ENCODE data around the gene SEBOX. TPM values are rescaled to one million over a fixed set of nuclear protein-coding genes. Genes with fewer than 3 reads are reported as not detected.
A peak's percentile ranks its signal among the peaks of the same experiment; 100 is the strongest.

Gene SEBOX
- total and polyA plus RNA-seq, 4 donors: not detected

DNA sequence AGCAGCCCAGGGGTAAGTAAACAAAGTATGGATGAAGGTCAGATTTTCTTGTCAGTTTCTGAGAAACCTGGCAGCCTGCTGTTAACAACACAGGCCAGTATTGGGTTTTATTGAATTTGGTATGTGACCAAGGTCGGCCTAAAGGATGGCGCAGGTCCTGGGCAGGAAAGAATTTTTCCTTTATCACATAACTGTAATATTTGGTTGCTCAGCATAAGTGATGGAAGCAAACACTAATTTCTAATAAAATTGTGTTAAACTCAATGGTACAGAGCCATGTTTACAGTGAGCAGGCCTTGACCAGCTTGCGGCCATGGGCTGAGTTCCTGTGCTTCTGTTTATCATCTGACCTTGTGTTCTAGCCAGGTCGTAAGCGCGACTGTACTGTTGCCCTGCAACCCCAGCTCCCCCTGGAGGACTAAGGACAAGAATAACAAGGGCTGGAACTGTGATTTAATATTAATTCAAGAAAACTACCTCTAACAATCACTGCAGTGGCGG lies 18.2 kb downstream of the SEBOX start:
- DNase-seq: no peak
- ATAC-seq (ENCODE audit: low FRiP score): no peak
- intact Hi-C loops (cut with DNase I): no loop called here
- Histone ChIP-seq H3K36me3 (ENCODE audit: control insufficient read depth in 1 of 2, insufficient read depth in 2 of 2, low read length in 1 of 2) (peaks cover 7 to 14% of the 10 kb centered on the region in 2 donors), H3K9me3 (ENCODE audit: control insufficient read depth, low read length) (no peaks in the 10 kb centered on the region), H3K27ac (ENCODE audit: low read depth in 1 of 2, low read length in 2 of 2) (peak overlapping the region; percentile 73 to 91), H3K4me3 (ENCODE audit: low read length in 2 of 2) (no peak overlapping the region), H3K4me1 (ENCODE audit: control insufficient read depth in 1 of 2, insufficient read depth in 2 of 2, low read length in 2 of 2) (peaks cover 3 to 4% of the 10 kb centered on the region in 2 donors), H3K27me3 (ENCODE audit: control insufficient read depth in 1 of 2, insufficient read depth in 2 of 2, low read length in 1 of 2) (no peaks in the 10 kb centered on the region)
- WGBS, 2 donors: 9 to 17% methylated on average over 7 of the region's 7 CpGs

- Histone ChIP-seq H3K27me3 (ENCODE audit: control insufficient read depth in 1 of 2, insufficient read depth in 2 of 2, low read length in 1 of 2) (no peaks in the 10 kb centered on the region), H3K36me3 (ENCODE audit: control insufficient read depth in 1 of 2, insufficient read depth in 2 of 2, low read length in 1 of 2) (peaks cover 7 to 14% of the 10 kb centered on the region in 2 donors), H3K4me1 (ENCODE audit: control insufficient read depth in 1 of 2, insufficient read depth in 2 of 2, low read length in 2 of 2) (peaks cover 3 to 4% of the 10 kb centered on the region in 2 donors), H3K9me3 (ENCODE audit: control insufficient read depth, low read length) (no peaks in the 10 kb centered on the region), H3K27ac (ENCODE audit: low read depth in 1 of 2, low read length in 2 of 2) (peak overlapping the region; percentile 73 to 91), H3K4me3 (ENCODE audit: low read length in 2 of 2) (no peak overlapping the region)
- 7 to 19% methylated on average over 2 of the region's 2 CpGs for WGBS, 2 donors
- no peak for DNase-seq
- intact Hi-C loops (cut with DNase I): no loop called here
- no peak for ATAC-seq (ENCODE audit: low FRiP score)
These were observed 18.8 kb downstream of the SEBOX start for GRCh38 chr17:28346199-28346580.

DNA sequence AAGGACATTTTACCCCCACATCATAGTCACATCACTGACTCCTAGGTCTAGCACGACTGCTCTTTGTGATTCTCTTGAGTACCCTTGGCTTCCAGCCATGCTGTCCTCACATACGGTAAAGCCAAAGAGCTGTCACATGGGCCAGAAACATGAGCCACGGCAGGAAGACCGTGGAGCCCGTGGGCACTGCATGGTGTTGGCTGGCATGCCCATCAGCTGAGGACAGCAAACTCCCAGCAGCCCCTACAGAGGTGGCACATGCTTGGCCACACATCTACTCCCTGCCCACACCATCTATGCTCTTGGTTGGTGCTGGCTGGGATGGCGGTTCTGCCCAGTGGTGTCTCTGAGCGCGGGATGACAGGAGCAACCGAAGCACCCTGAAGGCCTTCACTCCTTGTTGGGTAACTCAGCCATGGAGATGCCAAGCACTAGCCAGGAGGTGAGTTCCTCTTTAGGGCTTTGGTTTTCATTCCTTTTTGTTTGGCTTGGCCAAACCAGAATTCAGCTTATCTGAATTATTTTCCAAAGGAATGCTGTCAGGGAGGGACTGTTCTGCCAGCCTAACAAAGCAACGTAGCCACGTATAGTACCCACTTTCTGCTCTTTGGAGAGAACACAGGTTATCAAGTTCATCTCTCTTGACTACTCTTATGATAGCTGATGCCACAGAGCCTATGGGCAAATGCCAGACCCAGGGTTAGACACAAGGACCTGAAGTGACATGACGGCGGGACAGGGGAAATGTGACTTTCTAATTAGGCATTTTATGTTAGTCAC lies 19.4 kb downstream of the SEBOX start:
- ATAC-seq (ENCODE audit: low FRiP score) (no peak), DNase-seq (no peak)
- no peaks in the 10 kb centered on the region for H3K27me3 ChIP-seq (ENCODE audit: control insufficient read depth in 1 of 2, insufficient read depth in 2 of 2, low read length in 1 of 2)
- peak overlapping the region; percentile 73 to 91 for H3K27ac ChIP-seq (ENCODE audit: low read depth in 1 of 2, low read length in 2 of 2)
- H3K9me3 ChIP-seq (ENCODE audit: control insufficient read depth, low read length): no peaks in the 10 kb centered on the region
- intact Hi-C loops (cut with DNase I): no loop called here
- H3K4me1 ChIP-seq (ENCODE audit: control insufficient read depth in 1 of 2, insufficient read depth in 2 of 2, low read length in 2 of 2): peaks cover 3 to 4% of the 10 kb centered on the region in 2 donors
- 6 to 13% methylated on average over 13 of the region's 13 CpGs for WGBS, 2 donors
- H3K36me3 ChIP-seq (ENCODE audit: control insufficient read depth in 1 of 2, insufficient read depth in 2 of 2, low read length in 1 of 2): peaks cover 6 to 14% of the 10 kb centered on the region in 2 donors
- H3K4me3 ChIP-seq (ENCODE audit: low read length in 2 of 2): no peak overlapping the region

- 90 to 91% methylated on average over 19 of the region's 19 CpGs for WGBS, 2 donors
- H3K36me3 ChIP-seq (ENCODE audit: control insufficient read depth in 1 of 2, insufficient read depth in 2 of 2, low read length in 1 of 2): peaks cover 0 to 14% of the 10 kb centered on the region in 2 donors
- ATAC-seq (ENCODE audit: low FRiP score) (no peak), DNase-seq (no peak)
- H3K9me3 ChIP-seq (ENCODE audit: control insufficient read depth, low read length): no peaks in the 10 kb centered on the region
- peaks cover 3 to 4% of the 10 kb centered on the region in 2 donors for H3K4me1 ChIP-seq (ENCODE audit: control insufficient read depth in 1 of 2, insufficient read depth in 2 of 2, low read length in 2 of 2)
- H3K27me3 ChIP-seq (ENCODE audit: control insufficient read depth in 1 of 2, insufficient read depth in 2 of 2, low read length in 1 of 2): no peaks in the 10 kb centered on the region
- H3K27ac ChIP-seq (ENCODE audit: low read depth in 1 of 2, low read length in 2 of 2): peak overlapping the region in 1 of 2 donors; percentile 9
- no peak overlapping the region for H3K4me3 ChIP-seq (ENCODE audit: low read length in 2 of 2)
- intact Hi-C loops (cut with DNase I): no loop called here
These were observed 20.5 kb downstream of the SEBOX start for GRCh38 chr17:28344435-28344901.

DNA sequence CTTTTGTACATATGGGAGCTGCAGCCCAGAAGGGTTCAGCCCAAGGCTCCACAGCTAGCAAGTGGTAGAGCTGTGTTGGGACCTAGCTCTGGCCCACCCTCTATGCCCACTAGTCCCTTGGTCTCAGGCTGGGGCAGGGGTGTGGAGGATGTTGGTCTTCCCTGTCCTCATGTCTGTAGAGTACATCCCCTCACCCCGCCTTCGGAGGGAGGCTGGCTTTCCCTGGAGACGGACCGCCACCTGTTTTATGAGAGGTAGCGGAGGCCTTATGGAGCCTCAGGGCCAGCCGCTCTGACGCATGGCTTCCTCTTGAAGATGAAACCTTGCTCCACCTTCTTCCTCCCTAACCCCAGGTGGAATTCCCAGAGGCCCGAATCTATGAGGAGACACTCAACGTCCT lies 21.0 kb downstream of the SEBOX start:
- 92% methylated on average over 9 of the region's 9 CpGs for WGBS, 2 donors
- no peaks in the 10 kb centered on the region for H3K27me3 ChIP-seq (ENCODE audit: control insufficient read depth in 1 of 2, insufficient read depth in 2 of 2, low read length in 1 of 2)
- ATAC-seq (ENCODE audit: low FRiP score) (no peak), DNase-seq (no peak)
- H3K4me3 ChIP-seq (ENCODE audit: low read length in 2 of 2): no peak overlapping the region
- peaks cover 0 to 14% of the 10 kb centered on the region in 2 donors for H3K36me3 ChIP-seq (ENCODE audit: control insufficient read depth in 1 of 2, insufficient read depth in 2 of 2, low read length in 1 of 2)
- H3K9me3 ChIP-seq (ENCODE audit: control insufficient read depth, low read length): no peaks in the 10 kb centered on the region
- intact Hi-C loops (cut with DNase I): no loop called here
- H3K4me1 ChIP-seq (ENCODE audit: control insufficient read depth in 1 of 2, insufficient read depth in 2 of 2, low read length in 2 of 2): peaks cover 3 to 4% of the 10 kb centered on the region in 2 donors
- H3K27ac ChIP-seq (ENCODE audit: low read depth in 1 of 2, low read length in 2 of 2): no peak overlapping the region

GRCh38 chr17:28343491-28343932 lies 21.5 kb downstream of the SEBOX start:
- 86 to 87% methylated on average over 10 of the region's 10 CpGs for WGBS, 2 donors
- Histone ChIP-seq H3K4me1 (ENCODE audit: control insufficient read depth in 1 of 2, insufficient read depth in 2 of 2, low read length in 2 of 2) (peaks cover 3 to 4% of the 10 kb centered on the region in 2 donors), H3K4me3 (ENCODE audit: low read length in 2 of 2) (no peak overlapping the region), H3K36me3 (ENCODE audit: control insufficient read depth in 1 of 2, insufficient read depth in 2 of 2, low read length in 1 of 2) (peaks cover 0 to 14% of the 10 kb centered on the region in 2 donors), H3K9me3 (ENCODE audit: control insufficient read depth, low read length) (no peaks in the 10 kb centered on the region), H3K27me3 (ENCODE audit: control insufficient read depth in 1 of 2, insufficient read depth in 2 of 2, low read length in 1 of 2) (no peaks in the 10 kb centered on the region), H3K27ac (ENCODE audit: low read depth in 1 of 2, low read length in 2 of 2) (no peak overlapping the region)
- intact Hi-C loops (cut with DNase I): no loop called here
- ATAC-seq (ENCODE audit: low FRiP score) (no peak), DNase-seq (no peak)

GRCh38 chr17:28342313-28342712 lies 22.7 kb downstream of the SEBOX start:
- Histone ChIP-seq H3K4me1 (ENCODE audit: control insufficient read depth in 1 of 2, insufficient read depth in 2 of 2, low read length in 2 of 2) (peaks cover 3 to 4% of the 10 kb centered on the region in 2 donors), H3K9me3 (ENCODE audit: control insufficient read depth, low read length) (no peaks in the 10 kb centered on the region), H3K27me3 (ENCODE audit: control insufficient read depth in 1 of 2, insufficient read depth in 2 of 2, low read length in 1 of 2) (no peaks in the 10 kb centered on the region), H3K4me3 (ENCODE audit: low read length in 2 of 2) (no peak overlapping the region), H3K27ac (ENCODE audit: low read depth in 1 of 2, low read length in 2 of 2) (no peak overlapping the region), H3K36me3 (ENCODE audit: control insufficient read depth in 1 of 2, insufficient read depth in 2 of 2, low read length in 1 of 2) (peaks cover 0 to 14% of the 10 kb centered on the region in 2 donors)
- intact Hi-C loops (cut with DNase I): no loop called here
- ATAC-seq (ENCODE audit: low FRiP score): no peak
- DNase-seq: no peak
- 87 to 89% methylated on average over 14 of the region's 14 CpGs for WGBS, 2 donors

- Histone ChIP-seq H3K9me3 (ENCODE audit: control insufficient read depth, low read length) (no peaks in the 10 kb centered on the region), H3K27me3 (ENCODE audit: control insufficient read depth in 1 of 2, insufficient read depth in 2 of 2, low read length in 1 of 2) (no peaks in the 10 kb centered on the region), H3K27ac (ENCODE audit: low read depth in 1 of 2, low read length in 2 of 2) (no peak overlapping the region), H3K4me3 (ENCODE audit: low read length in 2 of 2) (no peak overlapping the region), H3K36me3 (ENCODE audit: control insufficient read depth in 1 of 2, insufficient read depth in 2 of 2, low read length in 1 of 2) (peaks cover 0 to 14% of the 10 kb centered on the region in 2 donors), H3K4me1 (ENCODE audit: control insufficient read depth in 1 of 2, insufficient read depth in 2 of 2, low read length in 2 of 2) (peaks cover 3 to 10% of the 10 kb centered on the region in 2 donors)
- ATAC-seq (ENCODE audit: low FRiP score) (no peak), DNase-seq (no peak)
- WGBS, 2 donors: 87 to 93% methylated on average over 11 of the region's 11 CpGs
- intact Hi-C loops (cut with DNase I): no loop called here
These were observed 23.5 kb downstream of the SEBOX start for GRCh38 chr17:28341516-28341915.

GRCh38 chr17:28340374-28340773 lies 24.6 kb downstream of the SEBOX start:
- Histone ChIP-seq H3K4me1 (ENCODE audit: control insufficient read depth in 1 of 2, insufficient read depth in 2 of 2, low read length in 2 of 2) (peaks cover under 1 to 6% of the 10 kb centered on the region in 2 donors), H3K36me3 (ENCODE audit: control insufficient read depth in 1 of 2, insufficient read depth in 2 of 2, low read length in 1 of 2) (peaks cover 0 to 14% of the 10 kb centered on the region in 2 donors), H3K27ac (ENCODE audit: low read depth in 1 of 2, low read length in 2 of 2) (no peak overlapping the region), H3K27me3 (ENCODE audit: control insufficient read depth in 1 of 2, insufficient read depth in 2 of 2, low read length in 1 of 2) (no peaks in the 10 kb centered on the region), H3K4me3 (ENCODE audit: low read length in 2 of 2) (no peak overlapping the region), H3K9me3 (ENCODE audit: control insufficient read depth, low read length) (no peaks in the 10 kb centered on the region)
- 90 to 93% methylated on average over 6 of the region's 6 CpGs for WGBS, 2 donors
- no peak for DNase-seq
- intact Hi-C loops (cut with DNase I): no loop called here
- no peak for ATAC-seq (ENCODE audit: low FRiP score)

All from aorta (tissue), 5 donors.